Prostate gland (tissue), 2 donors: ENCODE results near the gene HSF5. TPM values are rescaled to one million over a fixed set of nuclear protein-coding genes. Genes with fewer than 3 reads are reported as not detected.

Experiments
- DNase-seq: peaks from one replicate; pipeline ENCODE4 v3.0.0-alpha.2; 2019; ENCODE audit warnings: low spot score
- H3K27ac ChIP-seq, 2 donors: fragments of 200-600 bp; sonication (generic); 2 replicates each; pipeline ENCODE4 v1.5.1; 2017 to 2019
- H3K27me3 ChIP-seq: fragments of 200-600 bp; sonication (generic); replicated peaks from 2 replicates; pipeline ENCODE4 v1.5.1; 2019; ENCODE audit not compliant: insufficient read depth
- H3K36me3 ChIP-seq, 2 donors: fragments of 200-600 bp; sonication (generic); 1 replicate in 1 of 2; 2 replicates in 1 of 2; pipeline versions ENCODE4 v1.5.1 to v1.8.1; 2017 to 2019
- H3K4me1 ChIP-seq: fragments of 200-600 bp; sonication (generic); replicated peaks from 2 replicates; pipeline ENCODE4 v1.5.1; 2019
- H3K4me3 ChIP-seq, 2 donors: fragments of 200-600 bp; sonication (generic); 2 replicates each; pipeline ENCODE4 v1.5.1; 2017 to 2019
- H3K9me3 ChIP-seq: fragments of 200-600 bp; sonication (generic); 2 replicates; pipeline ENCODE4 v1.5.1; 2017
- POLR2A ChIP-seq: fragments of 450-650 bp; IDR thresholded peaks from one replicate; pipeline ENCODE4 v1.6.1; 2016; ENCODE audit warnings: antibody characterized with exemption, mild to moderate bottlenecking
- POLR2AphosphoS5 ChIP-seq: sonication (generic); formaldehyde crosslinking; IDR thresholded peaks from one replicate; pipeline ENCODE4 v1.6.1; 2017; ENCODE audit warnings: antibody characterized with exemption
- WGBS: methylation state at CpG from one replicate; pipeline ENCODE4 v1.1.5; 2018; 5-methylcytosine and 5-hydroxymethylcytosine counted together
- intact Hi-C: fragments of 100-400 bp; cut with DNase I; formaldehyde crosslinking; loops from one replicate; pipeline ENCODE4 v1.14.2; 2022
- total RNA-seq, 2 donors: library from RNA; depleted of rRNA; stranded (reverse); fragments of >200 nt; gene quantifications; one replicate each; pipeline ENCODE4 v1.1.0, GENCODE V29; 2016
- TF ChIP-seq, protein P1 (sequence below), 4 experiments: fragments of 200-600 bp in 2 of 4; fragments of 450-650 bp in 2 of 4; sonication (generic) in 2 of 4; IDR thresholded peaks; 1 replicate in 3 of 4; 2 replicates in 1 of 4; pipeline ENCODE4 v1.5.1; 2016 to 2019; ENCODE audit warnings: antibody characterized with exemption in 4 of 4, mild to moderate bottlenecking in 2 of 4, moderate library complexity in 2 of 4

Gene HSF5
- total RNA-seq, 2 donors from 2014 or later, result 11.5 TPM; not detected in 1

DNA sequence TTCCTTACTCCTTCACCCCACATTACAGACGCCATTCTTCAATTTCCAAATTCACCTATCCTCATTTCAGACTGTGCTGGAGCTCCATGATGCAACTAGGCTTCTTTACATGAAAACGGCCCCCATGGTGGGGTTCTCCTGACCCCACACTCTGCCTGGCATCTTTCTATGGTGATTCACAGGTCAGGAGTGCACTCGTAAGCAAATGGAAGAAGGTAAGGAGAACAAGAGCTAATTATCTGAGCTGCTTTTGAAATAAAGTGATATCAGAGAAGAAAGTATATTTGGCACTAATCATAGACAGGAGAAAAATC lies 108.7 kb downstream of the HSF5 start:
- Histone ChIP-seq H3K9me3 (no peaks in the 10 kb centered on the region), H3K36me3 (no peaks in the 10 kb centered on the region), H3K4me1 (peaks cover 25% of the 10 kb centered on the region), H3K27ac (no peak overlapping the region), H3K27me3 (no peaks in the 10 kb centered on the region), H3K4me3 (no peak overlapping the region)
- WGBS, result 71% methylated on average over 3 of the region's 3 CpGs
- TF ChIP-seq POLR2AphosphoS5, result no peak
- TF ChIP-seq POLR2A, result no peak
- TF ChIP-seq, protein P1, sequence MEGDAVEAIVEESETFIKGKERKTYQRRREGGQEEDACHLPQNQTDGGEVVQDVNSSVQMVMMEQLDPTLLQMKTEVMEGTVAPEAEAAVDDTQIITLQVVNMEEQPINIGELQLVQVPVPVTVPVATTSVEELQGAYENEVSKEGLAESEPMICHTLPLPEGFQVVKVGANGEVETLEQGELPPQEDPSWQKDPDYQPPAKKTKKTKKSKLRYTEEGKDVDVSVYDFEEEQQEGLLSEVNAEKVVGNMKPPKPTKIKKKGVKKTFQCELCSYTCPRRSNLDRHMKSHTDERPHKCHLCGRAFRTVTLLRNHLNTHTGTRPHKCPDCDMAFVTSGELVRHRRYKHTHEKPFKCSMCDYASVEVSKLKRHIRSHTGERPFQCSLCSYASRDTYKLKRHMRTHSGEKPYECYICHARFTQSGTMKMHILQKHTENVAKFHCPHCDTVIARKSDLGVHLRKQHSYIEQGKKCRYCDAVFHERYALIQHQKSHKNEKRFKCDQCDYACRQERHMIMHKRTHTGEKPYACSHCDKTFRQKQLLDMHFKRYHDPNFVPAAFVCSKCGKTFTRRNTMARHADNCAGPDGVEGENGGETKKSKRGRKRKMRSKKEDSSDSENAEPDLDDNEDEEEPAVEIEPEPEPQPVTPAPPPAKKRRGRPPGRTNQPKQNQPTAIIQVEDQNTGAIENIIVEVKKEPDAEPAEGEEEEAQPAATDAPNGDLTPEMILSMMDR (IDR thresholded peaks at IDR 0.05), result no peak
- intact Hi-C loops, result no loop called here
- DNase-seq, result no peak

- WGBS, result 56% methylated on average over 8 of the region's 8 CpGs
- intact Hi-C loops, result no loop called here
Observed at GRCh38 chr17:58378733-58379510, 109.3 kb downstream of the HSF5 start.

DNA sequence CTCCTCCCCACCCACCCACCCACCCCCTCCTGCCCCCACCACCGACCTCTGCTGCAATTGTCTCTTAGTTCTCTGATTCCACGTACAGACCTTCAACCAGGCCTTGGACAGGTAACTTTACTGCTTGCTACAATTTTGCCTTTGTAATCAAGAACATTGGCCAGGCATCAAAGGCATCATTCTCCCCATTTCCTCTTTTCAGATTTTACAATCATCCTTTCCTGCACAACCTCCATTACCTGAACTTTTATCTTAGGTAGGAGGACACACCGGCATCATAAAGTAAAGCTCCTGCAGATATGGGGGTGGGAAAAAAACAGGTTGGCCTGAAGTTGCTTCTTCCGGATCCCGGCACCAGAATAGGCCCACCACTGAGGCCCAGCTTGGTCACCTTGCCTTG lies 110.5 kb downstream of the HSF5 start:
- 45% methylated on average over 5 of the region's 5 CpGs for WGBS
- no peak for TF ChIP-seq POLR2A
- intact Hi-C loops, result no loop called here
- no peak overlapping the region for H3K4me3 ChIP-seq
- peaks cover 13% of the 10 kb centered on the region for H3K4me1 ChIP-seq
- no peaks in the 10 kb centered on the region for H3K9me3 ChIP-seq
- H3K36me3 ChIP-seq, result no peaks in the 10 kb centered on the region
- H3K27ac ChIP-seq, result peak overlapping the region; percentile 42 to 45
- H3K27me3 ChIP-seq, result no peaks in the 10 kb centered on the region
- DNase-seq, result no peak

More at GRCh38 chr17:58378733-58379510, 109.3 kb downstream of the HSF5 start:
- TF ChIP-seq POLR2AphosphoS5 (no peak), POLR2A (no peak)
- TF ChIP-seq, protein P1 (IDR thresholded peaks at IDR 0.05), result no peak
- H3K36me3 ChIP-seq, result no peaks in the 10 kb centered on the region
- H3K27ac ChIP-seq, result no peak overlapping the region
- DNase-seq, result no peak
- no peak overlapping the region for H3K4me3 ChIP-seq
- no peaks in the 10 kb centered on the region for H3K27me3 ChIP-seq
- H3K9me3 ChIP-seq, result no peaks in the 10 kb centered on the region
- H3K4me1 ChIP-seq, result peaks cover 21% of the 10 kb centered on the region

- intact Hi-C loops, result no loop called here
- Histone ChIP-seq H3K27me3 (no peaks in the 10 kb centered on the region), H3K27ac (peak overlapping the region; percentile 42 to 45), H3K4me1 (peaks cover 11% of the 10 kb centered on the region), H3K9me3 (no peaks in the 10 kb centered on the region), H3K36me3 (no peaks in the 10 kb centered on the region), H3K4me3 (no peak overlapping the region)
- peak; percentile 87 for DNase-seq
- 42% methylated on average over 3 of the region's 3 CpGs for WGBS
- TF ChIP-seq POLR2AphosphoS5, result peak; percentile 90
- no peak for TF ChIP-seq POLR2A
Observed at GRCh38 chr17:58377093-58377601, 111.1 kb downstream of the HSF5 start.

- no peaks in the 10 kb centered on the region for H3K9me3 ChIP-seq
- intact Hi-C loops, result no loop called here
- H3K36me3 ChIP-seq, result no peaks in the 10 kb centered on the region
- H3K4me1 ChIP-seq, result peaks cover 11% of the 10 kb centered on the region
- 53% methylated on average over 4 of the region's 4 CpGs for WGBS
- TF ChIP-seq POLR2AphosphoS5, result no peak
- TF ChIP-seq, protein P1 (IDR thresholded peaks at IDR 0.05), result no peak
- TF ChIP-seq POLR2A, result no peak
- no peaks in the 10 kb centered on the region for H3K27me3 ChIP-seq
- H3K4me3 ChIP-seq, result no peak overlapping the region
- no peak for DNase-seq
- peak overlapping the region; percentile 42 to 45 for H3K27ac ChIP-seq
Observed at GRCh38 chr17:58376472-58377000, 111.7 kb downstream of the HSF5 start.
